Mesendoderm (in vitro differentiated cells): ENCODE results near the gene SQOR.

ENCODE experiments used
- DNase-seq: peaks from one replicate; pipeline ENCODE4 v3.0.0; 2013
- H2AK5ac ChIP-seq: 2 replicates; pipeline ENCODE4 v1.6.1; 2013; ENCODE audit warnings: low read length, inconsistent platforms
- H2BK120ac ChIP-seq: 2 replicates; pipeline ENCODE4 v1.6.1; 2013; ENCODE audit warnings: low read depth, mild to moderate bottlenecking, low read length, moderate library complexity, mixed read lengths
- H2BK15ac ChIP-seq: replicated peaks from 2 replicates; pipeline ENCODE4 v1.6.1; 2013; ENCODE audit warnings: low read depth, mild to moderate bottlenecking, moderate library complexity
- H2BK5ac ChIP-seq: 2 replicates; pipeline ENCODE4 v1.6.1; 2013; ENCODE audit warnings: low read length, inconsistent platforms
- H3K18ac ChIP-seq: 2 replicates; pipeline ENCODE4 v1.6.1; 2013; ENCODE audit warnings: mild to moderate bottlenecking, low read length, mixed read lengths
- H3K23ac ChIP-seq: one replicate; pipeline ENCODE4 v1.6.1; 2013; ENCODE audit warnings: low read length
- H3K27ac ChIP-seq: 2 replicates; pipeline ENCODE4 v1.5.1; 2013; ENCODE audit warnings: low read depth, mild to moderate bottlenecking, inconsistent platforms, low read length, moderate library complexity
- H3K27me3 ChIP-seq: 2 replicates; pipeline ENCODE4 v1.6.1; 2013; ENCODE audit warnings: low read length, control low read depth, mild to moderate bottlenecking, inconsistent platforms; ENCODE audit not compliant: insufficient read depth, poor library complexity
- H3K36me3 ChIP-seq: 2 replicates; pipeline ENCODE4 v1.6.1; 2013; ENCODE audit warnings: low read length, inconsistent platforms; ENCODE audit not compliant: control insufficient read depth, insufficient read depth
- H3K4ac ChIP-seq: one replicate; pipeline ENCODE4 v1.6.1; 2013; ENCODE audit warnings: low read depth, mild to moderate bottlenecking, low read length, moderate library complexity
- H3K4me1 ChIP-seq: 2 replicates; pipeline ENCODE4 v1.6.1; 2013; ENCODE audit warnings: low read depth, low read length, inconsistent platforms; ENCODE audit not compliant: control insufficient read depth
- H3K4me2 ChIP-seq: 2 replicates; pipeline ENCODE4 v1.6.1; 2013; ENCODE audit warnings: low read length
- H3K4me3 ChIP-seq: 2 replicates; pipeline ENCODE4 v1.5.1; 2013; ENCODE audit warnings: mild to moderate bottlenecking, low read length
- H3K56ac ChIP-seq: one replicate; pipeline ENCODE4 v1.6.1; 2013; ENCODE audit warnings: low read length
- H3K79me1 ChIP-seq: 2 replicates; pipeline ENCODE4 v1.6.1; 2013; ENCODE audit warnings: low read length, inconsistent platforms
- H3K79me2 ChIP-seq: 2 replicates; pipeline ENCODE4 v1.6.1; 2013; ENCODE audit warnings: mild to moderate bottlenecking, low read length; ENCODE audit not compliant: control insufficient read depth, insufficient read depth
- H3K9ac ChIP-seq: 2 replicates; pipeline ENCODE4 v1.6.1; 2013; ENCODE audit warnings: low read length, inconsistent platforms
- H4K5ac ChIP-seq: one replicate; pipeline ENCODE4 v1.6.1; 2013; ENCODE audit warnings: low read length
- H4K8ac ChIP-seq: one replicate; pipeline ENCODE4 v1.6.1; 2013; ENCODE audit warnings: low read depth, mild to moderate bottlenecking, control low read depth, low read length, moderate library complexity
- WGBS: extraction: QIAGEN DNeasy Blood & Tissue Kit; methylation state at CpG from one replicate; pipeline ENCODE4 v1.1.7; 2013; ENCODE audit warnings: low lambda C conversion rate, missing lambda C conversion rate; ENCODE audit not compliant: insufficient coverage; ENCODE audit errors: extremely low coverage; 5-methylcytosine and 5-hydroxymethylcytosine counted together

SQOR gene

GRCh38 chr15:45635763-45636292 is 999 bp downstream of the SQOR start:
- 100% methylated on average over 2 of the region's 17 CpGs for WGBS
- Histone ChIP-seq H2BK15ac (no peak overlapping the region), H3K23ac (no peak overlapping the region), H3K4me3 (no peak overlapping the region), H3K4me2 (no peak overlapping the region), H2AK5ac (no peak overlapping the region), H2BK5ac (no peak overlapping the region), H3K9ac (no peak overlapping the region), H2BK120ac (no peak overlapping the region), H3K56ac (no peak overlapping the region), H3K4me1 (no peaks in the 10 kb centered on the region), H4K5ac (no peak overlapping the region), H3K36me3 (no peaks in the 10 kb centered on the region), H3K27ac (no peak overlapping the region), H3K4ac (no peak overlapping the region), H3K79me1 (no peaks in the 10 kb centered on the region), H3K27me3 (peaks cover 14% of the 10 kb centered on the region), H4K8ac (no peak overlapping the region), H3K18ac (no peak overlapping the region), H3K79me2 (no peaks in the 10 kb centered on the region)
- no peak for DNase-seq

GRCh38 chr15:45637141-45637540 is 2.3 kb downstream of the SQOR start:
- no peak overlapping the region for H3K18ac ChIP-seq
- no peak overlapping the region for H3K4me3 ChIP-seq

DNA sequence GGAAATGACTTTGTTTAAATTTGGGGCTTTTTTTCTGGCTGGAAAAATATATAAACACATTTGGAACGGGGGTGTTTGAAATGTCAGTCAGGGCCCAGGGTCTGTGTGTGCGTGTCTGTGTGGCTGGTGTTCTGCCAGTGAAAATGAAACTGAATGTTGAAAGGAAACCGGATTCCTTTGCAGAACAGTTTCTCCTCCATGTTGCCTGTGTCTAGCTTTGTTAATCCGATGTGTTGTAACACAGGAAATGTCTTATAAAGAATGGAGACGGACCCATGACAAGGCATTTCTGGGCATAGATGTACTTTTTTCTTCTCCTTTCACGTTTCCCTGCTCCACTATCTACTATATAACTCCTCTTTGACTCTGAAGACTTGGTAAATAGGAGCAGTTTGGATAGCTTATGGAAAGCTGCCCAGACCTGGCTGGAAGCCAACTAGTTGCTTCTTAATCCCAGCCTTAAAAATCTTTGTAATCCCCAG is 2.8 kb downstream of the SQOR start:
- Histone ChIP-seq H3K23ac (no peak overlapping the region), H4K8ac (no peak overlapping the region), H3K4me1 (no peaks in the 10 kb centered on the region), H3K56ac (no peak overlapping the region), H2BK120ac (no peak overlapping the region), H3K4ac (no peak overlapping the region), H3K18ac (no peak overlapping the region), H3K79me2 (no peaks in the 10 kb centered on the region), H2BK5ac (no peak overlapping the region), H2BK15ac (no peak overlapping the region), H3K79me1 (no peaks in the 10 kb centered on the region), H3K27me3 (peaks cover 14% of the 10 kb centered on the region), H3K9ac (no peak overlapping the region), H3K36me3 (no peaks in the 10 kb centered on the region), H2AK5ac (no peak overlapping the region), H3K4me2 (no peak overlapping the region), H3K27ac (no peak overlapping the region), H3K4me3 (no peak overlapping the region), H4K5ac (no peak overlapping the region)
- WGBS: no CpG with 5 or more reads among the region's 6 CpGs
- DNase-seq: no peak

More at GRCh38 chr15:45637141-45637540, 2.3 kb downstream of the SQOR start:
- Histone ChIP-seq H3K56ac (no peak overlapping the region), H3K36me3 (no peaks in the 10 kb centered on the region), H2BK15ac (no peak overlapping the region), H2BK120ac (no peak overlapping the region), H3K27ac (no peak overlapping the region), H3K23ac (no peak overlapping the region), H4K5ac (no peak overlapping the region), H3K9ac (no peak overlapping the region), H3K4me1 (no peaks in the 10 kb centered on the region), H3K4me2 (no peak overlapping the region), H3K4ac (no peak overlapping the region), H3K27me3 (peaks cover 14% of the 10 kb centered on the region), H2AK5ac (no peak overlapping the region), H3K79me1 (no peaks in the 10 kb centered on the region), H2BK5ac (no peak overlapping the region), H4K8ac (no peak overlapping the region), H3K79me2 (no peaks in the 10 kb centered on the region)
- no peak for DNase-seq
- no CpG with 5 or more reads among the region's 1 CpG for WGBS

DNA sequence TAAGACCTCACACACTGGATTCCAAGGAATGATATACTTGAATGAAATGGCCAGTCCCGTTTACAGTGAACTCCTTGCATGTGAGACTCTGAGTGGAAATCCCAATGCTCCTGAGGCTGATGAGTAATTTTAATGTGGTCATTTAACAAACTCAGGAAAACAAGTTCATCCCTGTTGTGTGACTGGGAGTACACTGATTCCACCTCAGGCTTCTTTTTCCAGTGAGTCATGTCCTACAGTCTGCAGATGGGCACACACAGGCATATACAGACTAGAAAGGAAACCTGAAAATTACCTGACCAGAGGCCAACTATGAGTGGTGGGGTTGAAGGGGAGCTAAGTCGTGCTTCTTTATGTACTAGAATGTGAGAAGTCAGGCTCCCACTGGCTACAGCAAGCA is 5.8 kb downstream of the SQOR start:
- H4K8ac ChIP-seq: no peak overlapping the region
- no peak overlapping the region for H3K4me3 ChIP-seq
- no peak overlapping the region for H3K4me2 ChIP-seq
- no peak overlapping the region for H2AK5ac ChIP-seq
- H3K27ac ChIP-seq: no peak overlapping the region
- no peak overlapping the region for H2BK15ac ChIP-seq
- no peaks in the 10 kb centered on the region for H3K4me1 ChIP-seq
- no CpG with 5 or more reads among the region's 2 CpGs for WGBS
- no peak overlapping the region for H4K5ac ChIP-seq
- DNase-seq: no peak
- H3K79me1 ChIP-seq: no peaks in the 10 kb centered on the region
- no peaks in the 10 kb centered on the region for H3K36me3 ChIP-seq
- H3K18ac ChIP-seq: no peak overlapping the region
- no peak overlapping the region for H3K4ac ChIP-seq
- H2BK120ac ChIP-seq: no peak overlapping the region
- no peak overlapping the region for H3K23ac ChIP-seq
- H2BK5ac ChIP-seq: no peak overlapping the region
- no peak overlapping the region for H3K9ac ChIP-seq
- H3K56ac ChIP-seq: no peak overlapping the region
- no peaks in the 10 kb centered on the region for H3K79me2 ChIP-seq
- H3K27me3 ChIP-seq: peaks cover 6% of the 10 kb centered on the region

GRCh38 chr15:45641374-45641781 is 6.5 kb downstream of the SQOR start:
- no peak overlapping the region for H2BK15ac ChIP-seq
- H3K23ac ChIP-seq: no peak overlapping the region
- H2BK5ac ChIP-seq: no peak overlapping the region
- H3K9ac ChIP-seq: no peak overlapping the region
- no peak overlapping the region for H3K4ac ChIP-seq
- H3K36me3 ChIP-seq: no peaks in the 10 kb centered on the region
- no peak overlapping the region for H4K5ac ChIP-seq
- H3K79me2 ChIP-seq: no peaks in the 10 kb centered on the region
- H3K4me1 ChIP-seq: no peaks in the 10 kb centered on the region
- H3K27ac ChIP-seq: no peak overlapping the region
- H2BK120ac ChIP-seq: no peak overlapping the region
- no peak overlapping the region for H3K4me2 ChIP-seq
- H3K79me1 ChIP-seq: no peaks in the 10 kb centered on the region
- no CpG with 5 or more reads among the region's 1 CpG for WGBS
- H4K8ac ChIP-seq: no peak overlapping the region
- H3K56ac ChIP-seq: no peak overlapping the region
- no peak overlapping the region for H3K18ac ChIP-seq
- no peak for DNase-seq
- no peak overlapping the region for H2AK5ac ChIP-seq
- H3K27me3 ChIP-seq: peaks cover 6% of the 10 kb centered on the region
- no peak overlapping the region for H3K4me3 ChIP-seq
